NCI-H1436 treated with DMSO at 0.1 percent for 48 hours (cell line): ENCODE measurements around the gene EIF1AX.
A peak's percentile ranks its signal among the peaks of the same experiment; 100 is the strongest.
"Not testable (repeated sequence)": the region's sequence is repeated elsewhere in the genome, so short reads cannot be mapped to it uniquely, and the experiment has no call there.

Experiments used
- DNase-seq: peaks from one replicate; lab custom pipeline; 2025; lab: John Stamatoyannopoulos, UW

The EIF1AX gene

GRCh38 chrX:20141281-20142220 lies at the start of gene EIF1AX:
TSS of gene EIF1AX (minus strand) at chrX:20141838. CDS start at chrX:20141640, 198 bp downstream.
- peak; percentile 76 for DNase-seq

GRCh38 chrX:20189171-20189570 lies 47.5 kb upstream of the EIF1AX start:
- no peak for DNase-seq

- DNase-seq, result no peak
Measured at GRCh38 chrX:20181598-20182329, 40.1 kb upstream of the EIF1AX start.

- DNase-seq, result no peak
Measured at GRCh38 chrX:20177093-20177492, 35.5 kb upstream of the EIF1AX start.

GRCh38 chrX:20173856-20174255 lies 32.2 kb upstream of the EIF1AX start:
- no peak for DNase-seq

- no peak for DNase-seq
Measured at GRCh38 chrX:20173313-20173712, 31.7 kb upstream of the EIF1AX start.

- DNase-seq, result no peak
Measured at GRCh38 chrX:20171887-20172286, 30.2 kb upstream of the EIF1AX start.

- DNase-seq, result not testable (repeated sequence)
Measured at GRCh38 chrX:20162516-20162915, 20.9 kb upstream of the EIF1AX start.

- no peak for DNase-seq
Measured at GRCh38 chrX:20159797-20160385, 18.3 kb upstream of the EIF1AX start.

GRCh38 chrX:20151689-20152088 lies 10.1 kb upstream of the EIF1AX start:
- DNase-seq, result no peak

GRCh38 chrX:20149326-20149725 lies 7.7 kb upstream of the EIF1AX start:
- no peak for DNase-seq

- no peak for DNase-seq
Measured at GRCh38 chrX:20147561-20147960, 5.9 kb upstream of the EIF1AX start.

- no peak for DNase-seq
Measured at GRCh38 chrX:20144491-20144890, 2.9 kb upstream of the EIF1AX start.

GRCh38 chrX:20143561-20143960 lies 1.9 kb upstream of the EIF1AX start:
- DNase-seq, result no peak

GRCh38 chrX:20143111-20143510 lies 1.5 kb upstream of the EIF1AX start:
- DNase-seq, result no peak

GRCh38 chrX:20140420-20140819 lies 1.2 kb downstream of the EIF1AX start:
- DNase-seq, result no peak

- DNase-seq, result no peak
Measured at GRCh38 chrX:20139966-20140365, 1.7 kb downstream of the EIF1AX start.

GRCh38 chrX:20135944-20136343 lies 5.7 kb downstream of the EIF1AX start:
- no peak for DNase-seq

- no peak for DNase-seq
Measured at GRCh38 chrX:20132666-20133065, 9.0 kb downstream of the EIF1AX start.

GRCh38 chrX:20130357-20130756 lies 11.3 kb downstream of the EIF1AX start:
- no peak for DNase-seq

- DNase-seq, result no peak
Measured at GRCh38 chrX:20129547-20129946, 12.1 kb downstream of the EIF1AX start.

- no peak for DNase-seq
Measured at GRCh38 chrX:20128670-20129069, 13.0 kb downstream of the EIF1AX start.

GRCh38 chrX:20127440-20127839 lies 14.2 kb downstream of the EIF1AX start:
- not testable (repeated sequence) for DNase-seq
